HG03575 (cell line): ENCODE results near the gene EXOC6B.
"Not testable (repeated sequence)": the region's sequence is repeated elsewhere in the genome, so short reads cannot be mapped to it uniquely, and the experiment has no call there.

Experiments
- ATAC-seq: cut with Tn5 transposase; IDR thresholded peaks from one replicate; pipeline ENCODE4 v1.9.1; 2021; ENCODE audit not compliant: unreplicated experiment, insufficient number of reproducible peaks, low FRiP score; ENCODE audit errors: extremely low read depth

EXOC6B gene

GRCh38 chr2:72538486-72538885 lies 287.3 kb downstream of the EXOC6B start:
- no peak for ATAC-seq

GRCh38 chr2:72535586-72535985 lies 290.2 kb downstream of the EXOC6B start:
- ATAC-seq: not testable (repeated sequence)

GRCh38 chr2:72533765-72534164 lies 292.1 kb downstream of the EXOC6B start:
- no peak for ATAC-seq

- no peak for ATAC-seq
Observed at GRCh38 chr2:72527424-72527823, 298.4 kb downstream of the EXOC6B start.

- no peak for ATAC-seq
Observed at GRCh38 chr2:72526623-72527022, 299.2 kb downstream of the EXOC6B start.

GRCh38 chr2:72524071-72524470 lies 301.8 kb downstream of the EXOC6B start:
- ATAC-seq: no peak

- ATAC-seq: no peak
Observed at GRCh38 chr2:72515696-72516095, 310.1 kb downstream of the EXOC6B start.

- ATAC-seq: no peak
Observed at GRCh38 chr2:72513011-72513410, 312.8 kb downstream of the EXOC6B start.

- ATAC-seq: no peak
Observed at GRCh38 chr2:72512376-72512775, 313.5 kb downstream of the EXOC6B start.

- no peak for ATAC-seq
Observed at GRCh38 chr2:72511906-72512305, 313.9 kb downstream of the EXOC6B start.

GRCh38 chr2:72497763-72498162 lies 328.1 kb downstream of the EXOC6B start:
- ATAC-seq: no peak

GRCh38 chr2:72496479-72496878 lies 329.4 kb downstream of the EXOC6B start:
- no peak for ATAC-seq

- no peak for ATAC-seq
Observed at GRCh38 chr2:72494392-72494791, 331.4 kb downstream of the EXOC6B start.

GRCh38 chr2:72484622-72485021 lies 341.2 kb downstream of the EXOC6B start:
- not testable (repeated sequence) for ATAC-seq

- no peak for ATAC-seq
Observed at GRCh38 chr2:72483346-72483745, 342.5 kb downstream of the EXOC6B start.

GRCh38 chr2:72475246-72475645 lies 350.6 kb downstream of the EXOC6B start:
- no peak for ATAC-seq

- no peak for ATAC-seq
Observed at GRCh38 chr2:72457801-72458516, 367.9 kb downstream of the EXOC6B start.

- ATAC-seq: no peak
Observed at GRCh38 chr2:72454189-72454588, 371.6 kb downstream of the EXOC6B start.

GRCh38 chr2:72442270-72442669 lies 383.6 kb downstream of the EXOC6B start:
- no peak for ATAC-seq

- no peak for ATAC-seq
Observed at GRCh38 chr2:72439892-72440291, 385.9 kb downstream of the EXOC6B start.

- ATAC-seq: no peak
Observed at GRCh38 chr2:72438364-72438763, 387.5 kb downstream of the EXOC6B start.
